ENCODE data around the gene TCEAL7. TPM values are rescaled to one million over a fixed set of nuclear protein-coding genes. Genes with fewer than 3 reads are reported as not detected.
"Not testable (repeated sequence)": the region's sequence is repeated elsewhere in the genome, so short reads cannot be mapped to it uniquely, and the experiment has no call there.

Gene TCEAL7
- 52.5 and 86.3 TPM in 2 replicates for total RNA-seq (ENCODE audit: low replicate concordance)

DNA sequence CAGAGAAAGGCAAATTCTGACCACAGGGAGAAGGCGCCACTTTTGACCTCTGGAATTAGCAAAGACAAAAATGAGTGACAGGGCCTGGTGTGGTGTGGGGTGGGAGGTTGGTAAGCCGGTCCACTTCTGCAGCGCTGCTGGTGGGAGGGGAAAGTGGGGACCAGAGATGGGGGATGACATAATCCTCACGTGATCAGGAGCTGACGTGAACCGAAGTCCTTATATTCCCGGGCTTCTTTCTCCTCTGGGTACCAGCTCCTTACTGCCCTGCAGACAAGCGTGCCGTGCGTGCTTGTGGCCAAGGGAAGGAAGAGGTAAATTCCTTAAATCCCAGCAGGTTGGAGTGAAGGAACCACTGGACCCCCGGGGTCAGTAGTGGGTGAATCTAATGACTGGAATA, at the start of gene TCEAL7:
Gene TCEAL7 (plus strand): TSS at position 249 of the 400 bp plus-strand sequence. CDS start 1,165 bp downstream, outside the sequence.
- peak; percentile 57 for DNase-seq (ENCODE audit: low read depth)
- H3K4me3 ChIP-seq (ENCODE audit: low read depth, low read length) = peak within 1 kb of the TSS; percentile 64
- TF ChIP-seq CTCF (IDR thresholded peaks at IDR 0.05; ENCODE audit: insufficient read depth, low read length) = no peak

DNA sequence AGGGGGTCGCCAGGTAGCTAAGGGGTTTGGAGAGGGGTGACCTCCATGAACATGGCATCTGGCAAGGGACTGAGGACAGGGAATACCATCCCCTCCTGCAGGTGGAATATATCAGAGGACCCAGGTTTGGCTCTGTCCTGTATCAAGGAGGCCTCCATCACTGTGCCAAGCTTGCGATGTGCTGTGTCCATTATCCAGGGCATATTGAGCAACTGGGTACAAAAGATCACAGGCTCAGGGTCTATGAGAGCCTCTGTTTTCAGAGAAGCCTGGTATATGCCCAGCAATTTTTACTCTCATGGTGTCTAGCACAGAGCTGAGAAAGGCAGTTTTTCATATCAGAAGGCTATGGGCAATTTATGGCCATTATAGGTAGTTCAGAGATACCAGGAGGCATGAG, 36.9 kb upstream of the TCEAL7 start:
- no peak for TF ChIP-seq CTCF (IDR thresholded peaks at IDR 0.05; ENCODE audit: insufficient read depth, low read length)
- no peak for DNase-seq (ENCODE audit: low read depth)
- no peak overlapping the region for H3K4me3 ChIP-seq (ENCODE audit: low read depth, low read length)

DNA sequence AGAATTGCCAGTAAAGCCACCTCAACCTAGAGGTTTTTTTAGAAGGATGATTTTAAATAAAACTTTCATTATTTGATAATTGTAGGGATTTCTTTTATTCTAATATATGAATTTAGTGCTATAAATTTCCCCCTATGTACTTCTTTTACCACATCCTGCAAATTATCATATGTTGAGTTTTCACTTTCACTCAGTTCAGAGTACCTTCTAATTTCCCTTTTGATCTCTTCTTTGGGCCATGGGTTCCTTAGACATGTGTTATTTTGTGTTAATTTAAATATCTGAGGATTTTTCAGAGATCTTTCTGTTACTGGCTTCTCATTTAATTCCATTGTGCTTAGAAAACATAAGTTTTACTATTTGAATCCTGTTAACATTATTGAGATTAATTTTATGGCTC, 25.3 kb upstream of the TCEAL7 start:
- no peak for TF ChIP-seq CTCF (IDR thresholded peaks at IDR 0.05; ENCODE audit: insufficient read depth, low read length)
- no peak for DNase-seq (ENCODE audit: low read depth)

GRCh38 chrX:103305666-103306065, 24.4 kb upstream of the TCEAL7 start:
- DNase-seq (ENCODE audit: low read depth); H3K4me3 ChIP-seq (ENCODE audit: low read depth, low read length): not testable (repeated sequence)

More for the DNA sequence above, 25.3 kb upstream of the TCEAL7 start:
- no peak overlapping the region for H3K4me3 ChIP-seq (ENCODE audit: low read depth, low read length)

GRCh38 chrX:103309860-103310554, 20.0 kb upstream of the TCEAL7 start:
- H3K4me3 ChIP-seq (ENCODE audit: low read depth, low read length) = no peak overlapping the region
- TF ChIP-seq CTCF (IDR thresholded peaks at IDR 0.05; ENCODE audit: insufficient read depth, low read length) = no peak
- no peak for DNase-seq (ENCODE audit: low read depth)

DNA sequence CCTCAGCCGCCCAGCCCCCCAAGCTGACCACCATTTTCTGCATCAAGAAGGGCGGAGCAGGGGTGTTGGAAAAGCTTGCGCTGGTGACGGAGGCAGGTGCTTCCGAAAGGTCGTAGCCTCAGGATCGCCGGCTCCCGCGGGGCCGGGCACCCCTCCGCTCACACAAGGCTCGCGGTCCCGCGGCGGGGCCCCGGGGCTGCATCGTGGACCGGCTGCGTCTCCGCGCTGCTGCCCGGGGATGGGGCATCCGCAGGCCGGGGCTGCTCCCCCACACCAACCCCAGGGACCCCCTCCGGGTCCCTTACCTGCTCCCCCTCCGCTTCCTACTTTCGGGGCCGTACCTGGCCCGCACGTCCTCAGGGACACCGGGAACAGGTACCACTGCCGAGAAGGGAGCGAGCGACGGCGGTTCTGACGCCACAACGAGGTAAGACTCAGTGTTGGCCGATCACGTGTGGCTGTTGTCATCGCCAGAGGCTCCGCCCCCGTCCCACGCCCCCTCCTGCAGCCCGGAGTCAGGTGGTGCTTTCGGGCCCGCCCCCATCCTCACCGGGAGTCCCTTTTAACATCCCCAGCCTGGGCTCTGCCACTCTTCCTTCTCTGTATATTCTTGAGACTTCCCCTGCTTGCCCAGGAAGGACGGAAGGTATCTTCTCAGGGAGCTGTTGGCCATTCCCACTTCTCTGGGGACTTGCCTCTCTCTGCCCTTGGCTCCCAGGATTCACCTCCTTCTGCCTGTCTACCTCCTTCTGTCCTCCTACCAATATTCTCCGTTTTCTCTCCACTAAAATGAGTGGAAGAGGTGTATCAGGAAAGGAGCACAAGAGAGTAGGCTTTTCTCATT, 19.3 kb upstream of the TCEAL7 start, which contains the start of gene BEX2:
Gene BEX2 (minus strand): TSS at position 436 of the 844 bp plus-strand sequence. CDS start 1,014 bp downstream, outside the sequence.
- peak within 1 kb of the TSS; percentile 52 for H3K4me3 ChIP-seq (ENCODE audit: low read depth, low read length)
- TF ChIP-seq CTCF (IDR thresholded peaks at IDR 0.05; ENCODE audit: insufficient read depth, low read length) = no peak
- peak; percentile 2 for DNase-seq (ENCODE audit: low read depth)

DNA sequence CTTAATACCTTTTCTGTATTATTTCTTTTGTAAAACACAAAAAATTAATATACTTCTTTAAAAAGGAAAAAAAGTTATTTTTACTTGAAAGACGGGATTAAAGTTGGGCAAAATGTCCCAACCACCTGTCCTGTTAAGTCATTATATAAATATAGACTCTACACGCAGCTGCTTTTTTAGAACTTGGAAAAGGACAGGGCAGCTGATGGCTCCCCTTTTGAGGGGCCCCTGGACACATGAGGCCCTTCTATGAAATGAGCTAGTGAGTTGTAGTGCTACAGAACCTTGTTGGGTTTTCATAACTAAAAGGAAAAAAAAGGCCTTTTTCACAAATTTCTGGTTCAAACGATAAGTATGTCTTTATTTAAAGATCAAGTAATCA, 18.6 kb upstream of the TCEAL7 start:
- DNase-seq (ENCODE audit: low read depth) = no peak
- no peak for TF ChIP-seq CTCF (IDR thresholded peaks at IDR 0.05; ENCODE audit: insufficient read depth, low read length)
- H3K4me3 ChIP-seq (ENCODE audit: low read depth, low read length) = no peak overlapping the region

Data from fibroblast of the aortic adventitia (primary cell).